Measurements from ENCODE around the gene CCDC138.

Gene CCDC138

DNA sequence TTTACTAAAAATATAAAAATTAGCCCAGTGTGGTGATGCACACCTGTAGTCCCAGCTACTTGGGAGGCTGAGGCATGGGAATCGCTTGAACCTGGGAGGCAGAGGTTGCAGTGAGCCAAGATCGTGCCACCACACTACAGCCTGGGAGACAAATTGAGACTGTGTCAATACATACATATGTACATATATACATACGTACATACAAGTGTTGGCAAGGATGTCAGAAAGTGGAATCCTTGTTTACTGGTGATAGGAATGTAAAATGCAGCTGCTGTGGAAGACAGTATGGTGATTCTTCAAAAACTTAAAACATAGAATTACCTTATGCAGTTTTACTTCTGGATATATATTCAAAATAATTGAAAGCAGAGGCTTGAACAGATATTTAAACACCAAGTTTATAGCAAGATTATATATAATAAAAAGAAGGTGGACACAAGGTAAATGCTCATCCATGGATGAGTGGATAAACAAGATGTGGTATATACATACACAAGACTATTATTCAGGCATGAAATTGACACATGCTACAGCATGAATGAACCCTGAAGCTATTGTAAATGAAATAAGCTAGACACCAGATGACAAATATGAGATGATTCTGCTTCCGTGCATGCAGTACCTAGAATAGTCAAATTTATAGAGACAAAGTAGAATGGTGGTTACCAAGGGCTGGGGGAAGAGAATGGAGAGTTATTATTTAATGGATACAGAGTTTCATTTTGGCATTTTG is 43.2 kb downstream of the CCDC138 start:
- DNase-seq: no peak

DNA sequence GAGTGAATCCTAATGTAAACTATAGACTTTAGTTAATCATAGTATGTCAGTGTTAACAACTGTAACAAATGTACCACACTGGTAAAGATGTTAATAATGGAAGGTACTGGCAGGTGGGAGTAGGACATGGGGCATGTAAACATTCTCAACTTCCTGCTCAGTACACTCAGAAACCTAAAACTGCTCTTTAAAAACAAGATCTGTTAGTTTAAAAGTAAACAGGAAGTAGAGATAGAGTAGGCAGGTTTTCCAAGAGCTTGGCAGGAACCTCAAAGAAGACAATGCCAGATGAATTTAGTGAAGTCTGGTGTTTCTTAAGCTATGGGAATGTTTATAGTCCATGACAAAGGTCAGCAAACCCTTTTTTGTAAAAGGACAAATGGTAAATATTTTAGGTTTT is 46.6 kb downstream of the CCDC138 start:
- no peak for DNase-seq

DNA sequence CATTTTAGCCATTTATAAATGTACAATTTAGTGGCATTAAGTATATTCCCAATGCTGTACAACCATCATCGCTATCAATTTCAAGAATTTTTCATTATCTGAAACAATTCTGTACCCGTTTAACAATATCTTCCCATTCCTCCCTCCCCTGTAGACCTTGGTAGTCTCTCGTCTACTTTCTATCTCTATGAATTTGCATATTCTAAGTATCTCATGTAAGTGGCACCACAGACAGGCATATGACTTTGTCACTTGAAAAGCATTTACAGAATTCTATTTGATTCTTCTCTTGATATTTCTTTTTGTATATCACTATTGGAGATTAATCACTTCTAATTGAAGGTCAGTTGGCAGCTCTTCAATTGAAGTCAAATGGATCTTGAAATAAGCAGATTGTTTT is 48.0 kb downstream of the CCDC138 start:
- DNase-seq: no peak

DNA sequence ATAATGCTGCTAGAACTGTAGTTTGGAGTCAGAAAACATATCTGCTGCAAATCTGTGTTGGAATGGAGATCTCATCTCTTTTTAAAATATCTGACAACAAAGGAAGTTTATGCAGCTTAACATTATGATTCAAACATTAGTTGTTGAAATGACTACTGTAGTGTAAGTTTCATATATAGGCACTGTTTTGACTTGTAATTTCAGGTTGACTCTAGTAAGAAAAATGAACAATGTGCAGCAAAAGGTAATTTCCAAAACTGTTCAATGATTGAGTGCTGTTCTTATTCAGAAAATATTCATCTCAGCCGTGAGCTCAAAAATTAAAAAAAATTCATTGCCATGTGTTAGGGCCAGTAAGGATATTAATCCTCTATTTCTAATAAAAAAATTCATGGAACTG is 48.5 kb downstream of the CCDC138 start:
- no peak for DNase-seq

DNA sequence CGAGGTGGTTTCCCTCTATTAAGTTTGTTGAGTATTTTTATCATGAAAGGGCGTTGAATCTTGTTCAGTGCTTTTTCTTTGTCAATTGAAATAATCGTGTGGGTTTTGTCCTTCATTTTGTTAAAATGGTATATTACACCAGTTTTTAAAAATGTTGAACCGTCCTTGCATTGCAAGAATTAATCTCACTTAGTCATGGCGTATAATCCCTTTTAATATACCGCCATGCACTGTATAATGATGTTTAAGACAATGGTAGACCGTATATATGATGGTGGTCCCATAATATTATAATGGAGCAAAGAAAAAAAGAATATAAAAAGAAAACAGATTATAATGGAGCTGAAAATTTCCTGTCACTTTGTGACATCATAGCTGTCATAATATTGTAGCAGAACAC is 50.6 kb downstream of the CCDC138 start:
- DNase-seq: no peak

DNA sequence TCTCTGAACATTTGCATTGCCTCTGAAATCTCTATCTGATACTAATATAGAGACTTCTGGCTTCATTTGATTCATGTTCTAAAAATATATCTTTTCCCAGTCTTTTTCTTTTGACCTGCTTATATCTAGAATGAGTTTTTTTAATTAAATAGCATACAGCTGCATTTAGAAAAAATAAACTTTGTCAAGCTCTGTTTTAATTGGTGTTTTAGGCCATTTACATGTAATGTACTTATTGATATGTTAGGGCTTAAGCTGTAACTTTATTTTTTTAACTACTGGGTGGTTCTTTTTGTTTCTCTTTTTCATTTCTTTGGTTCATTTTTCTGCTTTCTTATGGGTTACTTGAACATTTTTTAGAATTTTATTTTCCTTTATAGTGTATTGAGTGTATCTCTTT is 54.9 kb downstream of the CCDC138 start:
- DNase-seq: no peak

DNA sequence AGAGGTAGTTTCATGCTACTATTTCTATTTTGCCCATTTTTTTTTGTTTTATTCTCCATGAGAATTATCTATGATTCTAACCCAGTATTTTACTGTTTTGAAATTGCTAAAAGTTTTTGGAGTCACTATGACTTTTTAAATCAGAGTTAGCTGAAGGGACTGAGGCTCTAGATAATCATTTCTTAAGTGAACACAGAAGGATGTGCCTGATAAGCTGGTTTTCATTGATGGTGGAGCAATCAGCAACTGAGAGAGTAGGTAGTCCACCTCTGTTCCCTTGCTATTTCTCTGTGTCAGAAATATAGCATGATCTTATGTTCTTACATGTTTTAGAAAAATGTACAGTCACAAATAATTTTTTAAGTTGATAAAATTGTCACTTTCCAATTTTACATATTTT is 59.4 kb downstream of the CCDC138 start:
- DNase-seq: no peak

DNA sequence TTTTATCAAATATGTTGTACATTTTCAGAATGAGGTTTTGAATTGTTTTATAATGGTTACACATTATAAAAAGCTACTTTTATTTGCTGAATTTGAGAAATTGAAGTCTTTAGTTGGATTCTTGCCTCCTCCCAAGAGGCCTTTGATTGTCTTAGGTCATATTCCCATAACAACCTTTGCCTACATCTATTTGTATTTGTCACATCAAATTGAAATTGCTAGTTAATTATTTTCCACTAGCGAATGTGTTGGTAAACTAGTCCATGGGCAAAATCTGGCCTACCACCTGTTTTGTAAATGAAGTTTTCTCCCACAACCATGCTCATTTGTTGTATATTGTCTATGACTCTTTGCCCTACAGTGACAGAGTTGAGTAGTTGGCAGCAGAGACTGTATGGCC is 60.4 kb downstream of the CCDC138 start:
- DNase-seq: no peak

DNA sequence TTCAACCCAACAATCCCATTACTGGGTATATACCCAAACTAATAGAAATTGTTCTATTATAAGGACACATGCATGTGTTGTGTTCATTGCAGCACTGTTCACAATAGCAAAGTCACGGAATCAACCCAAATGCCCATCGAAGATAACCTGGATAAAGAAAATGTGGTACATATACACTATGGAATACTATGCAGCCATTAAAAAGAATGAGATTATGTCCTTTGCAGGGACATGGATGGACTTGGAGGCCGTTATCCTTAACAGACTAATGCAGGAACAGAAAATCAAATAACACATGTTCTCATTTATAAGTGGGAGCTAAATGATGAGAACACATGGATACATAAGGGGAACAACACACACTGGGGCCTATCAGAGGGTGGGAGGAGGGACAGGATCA is 65.8 kb downstream of the CCDC138 start:
- DNase-seq: no peak

DNA sequence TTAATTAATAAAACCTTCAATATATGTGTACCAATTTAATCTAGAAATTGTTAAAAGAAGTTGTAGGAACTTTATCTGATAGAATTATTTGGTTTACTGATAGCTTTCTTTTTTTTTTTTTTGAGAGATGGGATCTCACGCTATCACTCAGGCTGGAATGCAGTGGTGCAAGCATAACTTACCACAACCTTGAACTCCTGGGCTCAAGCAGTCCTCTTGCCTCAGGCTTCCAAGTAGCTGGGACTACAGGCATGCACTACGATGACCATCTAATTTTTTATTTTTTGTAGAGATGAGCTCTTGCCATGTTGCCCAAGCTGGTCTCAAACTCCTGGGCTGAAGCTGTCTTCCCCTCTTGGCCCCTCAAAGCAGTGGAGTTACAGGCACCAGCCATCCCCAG is 66.8 kb downstream of the CCDC138 start:
- no peak for DNase-seq

DNA sequence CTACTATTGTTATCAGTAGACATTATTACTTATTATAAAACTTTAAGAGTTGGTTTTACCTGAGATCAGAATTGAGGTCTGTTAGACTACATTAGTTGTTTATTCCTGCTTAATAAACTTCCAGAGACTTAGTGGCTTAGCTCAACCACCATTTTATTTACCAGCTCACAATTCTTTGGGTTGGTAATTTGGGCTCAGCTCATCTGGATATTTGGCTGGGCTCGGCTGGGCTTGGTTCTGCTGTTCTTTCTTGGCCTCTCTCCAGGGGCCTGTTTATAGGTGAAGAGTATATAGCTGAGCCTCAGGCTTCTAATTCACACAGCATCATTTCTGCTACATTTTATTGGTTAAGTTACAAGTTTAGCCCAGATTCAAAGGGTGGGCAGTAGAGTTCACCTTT is 67.9 kb downstream of the CCDC138 start:
- DNase-seq: no peak

DNA sequence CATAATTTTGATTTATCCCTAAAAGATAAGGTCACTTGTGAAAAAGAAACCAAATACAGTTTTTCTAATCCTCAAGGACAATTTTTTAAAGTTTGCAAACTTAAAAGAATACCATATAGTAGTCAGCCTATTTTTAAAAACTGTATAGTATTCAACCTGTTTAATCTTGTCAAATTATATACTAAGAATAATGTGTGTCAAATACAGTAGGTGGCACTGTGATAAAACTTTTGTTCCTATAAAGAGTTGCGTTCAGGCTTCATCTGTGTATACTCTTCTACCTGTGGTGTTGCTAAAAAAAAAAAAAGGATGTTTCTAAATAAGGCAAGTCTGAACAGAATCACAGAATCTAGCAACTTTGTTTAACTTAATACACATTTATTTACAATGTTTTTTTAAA is 68.6 kb downstream of the CCDC138 start:
- DNase-seq: no peak

DNA sequence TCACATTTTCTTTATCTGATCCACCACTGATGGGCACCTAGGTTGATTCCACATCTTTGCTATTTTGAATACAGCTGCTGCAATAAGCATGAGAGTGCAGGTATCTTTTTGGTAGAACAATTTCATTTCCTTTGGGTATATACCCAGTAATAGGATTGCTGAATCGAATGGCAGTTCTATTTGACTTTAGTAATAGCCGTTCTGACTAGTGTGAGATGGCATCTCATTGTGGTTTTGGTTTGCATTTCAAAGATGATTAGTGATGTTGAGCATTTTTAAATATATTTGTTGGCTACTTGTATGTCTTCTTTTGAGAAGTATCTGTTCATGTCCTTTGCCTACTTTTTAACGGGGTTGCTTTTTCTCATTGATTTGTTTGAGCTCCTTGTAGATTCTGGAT is 72.3 kb downstream of the CCDC138 start:
- DNase-seq: no peak

DNA sequence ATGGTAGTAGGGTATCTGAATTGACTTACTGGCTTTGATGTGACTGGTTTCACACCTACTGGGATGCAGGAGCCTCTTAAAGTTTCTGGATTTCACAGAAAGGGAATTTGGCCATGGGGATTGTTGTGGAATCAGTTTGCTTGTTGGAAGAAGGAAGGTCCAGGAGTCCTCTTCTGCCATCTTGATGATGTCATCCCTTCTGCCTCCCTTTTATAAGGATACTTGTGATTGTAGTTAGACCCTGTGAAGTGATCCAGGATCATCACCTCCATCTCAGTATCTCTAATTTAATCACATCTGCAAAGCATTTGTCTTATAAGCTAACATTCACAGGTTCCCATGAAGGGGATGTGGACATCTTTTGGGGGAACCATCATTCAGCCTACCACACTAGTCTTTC is 79.5 kb downstream of the CCDC138 start:
- no peak for DNase-seq

DNA sequence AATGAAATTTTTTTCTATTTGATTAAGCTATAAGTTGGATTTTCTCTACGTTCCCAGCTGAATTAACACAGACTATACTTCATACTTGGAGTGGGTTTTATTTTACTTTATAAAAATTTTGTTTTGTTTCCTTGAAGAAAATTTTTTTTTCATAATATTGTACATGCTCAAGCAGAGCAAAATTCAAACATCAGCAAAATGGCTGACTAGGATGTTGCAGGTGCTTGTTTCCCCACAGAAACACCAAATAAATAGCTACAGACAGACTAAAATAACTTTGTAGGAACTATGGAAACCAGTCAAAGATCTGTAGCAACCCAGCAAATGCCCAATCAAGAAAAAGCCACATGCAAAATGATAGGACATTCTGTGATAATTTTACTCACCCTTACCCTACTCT is 82.3 kb downstream of the CCDC138 start:
- no peak for DNase-seq

DNA sequence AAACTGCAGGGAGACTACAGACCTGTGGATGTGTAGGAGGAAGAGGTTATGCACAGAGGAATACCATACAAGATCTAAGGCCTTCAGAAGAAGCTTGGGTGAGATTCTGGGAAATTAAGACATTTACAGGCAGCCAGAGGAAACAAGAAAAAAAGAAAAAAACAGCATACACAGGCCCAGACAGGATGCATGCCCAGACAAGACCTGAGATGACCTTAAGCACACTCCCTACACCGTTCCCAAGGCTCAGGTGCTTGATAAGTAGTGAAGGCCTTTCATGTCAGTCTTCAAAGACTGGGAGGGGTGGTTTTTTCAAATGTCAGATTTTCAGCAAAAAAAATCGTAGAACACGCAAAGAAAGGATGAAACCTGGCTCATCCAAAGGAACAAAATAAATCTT is 83.0 kb downstream of the CCDC138 start:
- DNase-seq: no peak

DNA sequence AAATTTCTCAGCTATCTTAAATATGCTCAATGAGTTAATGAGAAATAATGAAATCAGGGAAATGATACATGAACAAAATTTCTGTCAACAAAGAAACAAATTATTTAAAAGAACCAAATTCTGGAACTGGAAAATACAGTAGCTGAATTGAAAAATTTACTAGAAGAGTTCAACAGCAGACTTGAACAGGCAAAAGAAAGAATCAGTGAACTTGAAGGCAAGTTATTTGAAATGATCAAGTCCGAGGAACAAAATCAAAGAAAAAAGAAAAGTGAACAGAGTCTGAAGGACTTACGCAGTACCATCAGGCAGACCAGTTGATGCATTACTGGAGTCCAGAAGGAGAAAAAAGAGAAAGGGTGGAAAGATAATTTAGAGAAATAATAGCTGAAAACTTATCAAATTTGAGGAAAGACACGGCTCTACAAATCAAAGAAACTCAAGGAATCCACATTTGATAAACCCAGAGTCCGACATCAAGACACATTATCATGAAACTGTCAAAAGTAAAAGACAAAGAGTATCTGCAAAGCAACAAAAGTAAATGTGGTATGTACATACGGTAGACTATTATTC is 83.6 kb downstream of the CCDC138 start:
- no peak for DNase-seq

DNA sequence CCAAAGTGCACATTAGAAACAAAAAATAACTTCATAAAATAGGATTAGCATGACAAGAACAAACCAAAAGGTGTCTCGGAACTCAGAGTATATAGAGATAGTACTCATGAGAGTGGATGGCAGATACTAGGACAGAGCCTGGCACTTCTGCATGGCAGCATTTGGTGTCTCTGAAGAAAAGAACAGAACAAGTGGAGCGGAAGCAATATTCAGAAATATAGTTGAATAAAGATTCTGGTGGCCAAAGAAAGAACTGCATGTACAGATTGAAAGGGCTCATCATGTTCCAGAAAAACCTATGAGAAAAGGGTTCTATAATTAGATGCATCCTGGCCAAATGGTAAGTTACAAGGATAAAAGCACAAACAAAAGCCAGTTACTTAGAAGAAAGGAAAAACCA is 90.9 kb downstream of the CCDC138 start:
- DNase-seq: no peak

DNA sequence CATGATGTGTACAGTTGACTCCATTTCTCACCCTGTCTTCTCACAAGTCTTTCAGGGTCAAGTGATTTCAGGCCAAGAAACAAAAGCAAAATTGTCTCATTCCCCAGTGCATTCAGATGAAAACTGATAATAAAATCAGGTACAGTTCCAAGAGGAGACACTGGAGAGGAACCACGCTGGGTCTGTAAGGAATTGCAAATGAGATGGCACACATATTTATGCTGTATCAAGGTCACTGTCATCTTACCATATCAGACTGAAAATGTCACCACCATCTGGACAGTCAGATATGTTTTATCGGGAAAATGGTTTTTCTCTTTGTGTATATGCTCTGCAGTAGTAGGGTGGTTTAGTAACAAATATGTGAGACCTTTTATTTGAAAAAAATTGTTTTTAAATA is 91.7 kb downstream of the CCDC138 start:
- DNase-seq: no peak

DNA sequence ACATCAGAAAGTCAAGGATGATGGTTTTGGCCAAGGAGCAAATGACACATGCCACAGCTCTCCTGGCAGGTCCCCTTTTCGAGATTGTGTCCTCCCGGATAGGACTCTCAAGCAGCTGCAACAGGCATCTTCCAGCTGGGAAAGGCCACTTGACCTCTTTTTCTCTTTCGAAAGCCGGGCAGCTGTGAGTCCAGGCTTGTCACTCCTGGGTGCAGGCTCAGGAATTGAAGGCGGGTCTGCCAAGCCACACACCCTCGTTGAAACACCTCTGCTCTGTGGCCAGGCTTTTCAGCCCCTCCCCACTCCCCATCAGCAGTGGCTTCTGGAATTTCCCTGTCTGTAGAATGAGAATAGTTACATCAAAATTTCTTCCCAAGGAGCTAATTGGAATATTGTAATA is 98.0 kb downstream of the CCDC138 start:
- DNase-seq: no peak

DNA sequence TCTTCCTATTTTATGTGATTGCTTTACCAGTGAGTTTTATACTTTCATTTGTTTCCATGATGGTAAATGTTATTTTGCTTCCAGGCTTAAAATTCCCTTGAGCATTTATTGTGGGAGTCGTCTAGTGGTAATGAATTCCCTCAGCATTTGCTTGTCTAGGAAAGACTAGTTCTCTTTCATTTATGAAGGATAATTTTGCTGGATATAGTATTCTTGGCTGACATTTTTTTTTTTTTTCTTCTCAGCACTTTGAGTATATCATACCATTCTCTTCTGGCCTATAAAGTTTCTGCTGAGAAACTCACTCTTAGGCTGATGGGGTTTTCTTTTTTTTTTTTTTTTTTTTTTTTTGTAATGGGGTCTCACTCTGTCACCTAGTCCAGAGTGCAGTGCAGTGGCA is 103.3 kb downstream of the CCDC138 start:
- DNase-seq: no peak

DNA sequence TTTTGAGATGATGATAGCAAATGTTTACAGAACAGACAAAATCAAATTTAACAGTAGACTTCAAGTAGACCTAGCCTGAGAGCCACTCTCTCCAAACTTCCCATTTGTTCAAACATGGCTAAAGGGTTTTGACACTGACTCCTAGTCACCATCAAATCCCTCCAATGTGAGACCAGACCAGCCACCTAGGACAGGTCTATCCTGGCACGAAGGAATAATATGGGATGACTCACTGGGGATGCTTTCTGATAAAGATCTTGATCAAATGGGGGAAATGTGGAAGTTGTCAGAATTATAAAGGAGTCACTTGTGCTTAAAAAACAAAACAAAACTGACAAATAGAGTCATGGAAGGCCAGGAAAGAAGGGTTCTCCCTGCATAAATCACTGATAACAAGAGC is 106.7 kb downstream of the CCDC138 start:
- DNase-seq: no peak

DNA sequence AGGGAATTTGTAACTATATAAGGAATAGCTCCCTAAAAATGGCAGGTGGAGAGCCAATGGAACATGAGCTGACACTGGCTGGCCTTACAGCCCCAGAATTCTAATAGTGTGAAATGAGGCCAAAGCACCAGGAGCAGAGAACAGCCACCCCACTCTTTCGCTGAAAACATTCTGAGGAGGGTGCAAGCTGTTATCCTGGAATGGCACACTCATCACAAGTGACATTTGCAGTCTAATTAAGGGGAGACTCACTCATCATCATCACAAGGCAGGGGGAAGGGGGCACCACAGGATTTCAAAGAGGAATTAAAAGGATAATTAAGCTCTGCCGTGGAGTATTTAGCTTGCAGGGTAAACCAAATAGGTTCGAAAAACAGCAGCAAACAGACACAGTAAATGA is 108.2 kb downstream of the CCDC138 start:
- no peak for DNase-seq

DNA sequence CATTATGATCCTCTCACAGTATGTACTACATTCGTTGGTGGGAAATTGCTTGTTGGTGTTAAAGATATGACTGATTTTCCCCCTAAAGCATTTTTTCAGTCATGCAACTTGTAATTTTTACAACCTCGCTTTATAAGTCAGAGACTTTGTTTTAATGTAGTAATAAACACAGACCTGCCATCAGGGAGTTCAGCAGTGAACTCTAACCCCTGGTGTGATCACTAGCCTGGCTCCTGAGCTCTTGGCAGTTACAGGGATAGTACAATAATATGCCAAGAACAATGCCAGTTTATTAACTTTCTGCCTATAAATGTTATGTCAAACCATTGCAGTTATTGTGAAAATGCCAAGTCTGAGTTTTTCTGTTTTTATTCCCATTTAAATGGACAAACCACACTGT is 108.6 kb downstream of the CCDC138 start:
- no peak for DNase-seq

DNA sequence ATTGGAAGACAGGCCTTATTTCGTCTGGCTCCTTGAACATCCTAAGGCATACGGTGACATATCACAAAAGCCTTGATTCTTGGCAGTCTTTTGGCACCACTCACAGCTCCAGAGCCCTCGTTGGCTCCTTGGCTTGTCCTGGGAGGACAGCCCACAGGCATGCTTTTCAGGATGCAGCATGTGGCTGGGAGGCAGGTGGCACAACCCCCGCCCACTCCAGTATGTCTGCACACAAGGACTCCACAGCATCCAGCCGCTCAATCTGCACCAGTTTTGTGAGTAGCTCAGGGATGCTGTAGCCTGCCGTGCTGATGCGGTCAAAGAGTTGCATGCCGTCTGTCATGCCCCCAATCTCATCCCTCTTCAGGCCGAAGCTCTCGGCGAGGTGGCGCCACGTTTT is 110.2 kb downstream of the CCDC138 start:
- DNase-seq: no peak
